KMS-11 (cell line): ENCODE measurements around the gene DZIP1L.
"Not testable (repeated sequence)": the region's sequence is repeated elsewhere in the genome, so short reads cannot be mapped to it uniquely, and the experiment has no call there.

ENCODE experiments used
- H2AFZ ChIP-seq: fragments of 200-600 bp; sonication (generic); 2 replicates; pipeline ENCODE4 v1.6.1; 2016; ENCODE audit warnings: antibody characterized with exemption, mixed run types, low read depth
- H3K27ac ChIP-seq: fragments of 200-600 bp; sonication (generic); 2 replicates; pipeline ENCODE4 v1.6.1; 2016; ENCODE audit warnings: mild to moderate bottlenecking, mixed run types
- H3K27me3 ChIP-seq: fragments of 200-600 bp; sonication (generic); 2 replicates; pipeline ENCODE4 v1.6.1; 2017; ENCODE audit warnings: mild to moderate bottlenecking, low read depth, mixed run types, moderate library complexity; ENCODE audit not compliant: insufficient read depth
- H3K36me3 ChIP-seq: fragments of 200-600 bp; sonication (generic); 2 replicates; pipeline ENCODE4 v1.6.1; 2017; ENCODE audit warnings: mild to moderate bottlenecking, mixed run types; ENCODE audit not compliant: insufficient read depth
- H3K4me1 ChIP-seq: fragments of 200-600 bp; sonication (generic); 2 replicates; pipeline ENCODE4 v1.6.1; 2016; ENCODE audit warnings: mild to moderate bottlenecking, low read depth, mixed run types; ENCODE audit not compliant: poor library complexity, severe bottlenecking
- H3K4me2 ChIP-seq: fragments of 200-600 bp; sonication (generic); 2 replicates; pipeline ENCODE4 v1.7.0; 2016; ENCODE audit warnings: mild to moderate bottlenecking, mixed run types
- H3K4me3 ChIP-seq: fragments of 200-600 bp; sonication (generic); IDR thresholded peaks from 2 replicates; pipeline ENCODE4 v1.6.1; 2017; ENCODE audit warnings: low read depth, low read length, mixed read lengths; ENCODE audit not compliant: insufficient read depth
- H3K79me2 ChIP-seq: fragments of 200-600 bp; sonication (generic); 2 replicates; pipeline ENCODE4 v1.6.1; 2016; ENCODE audit warnings: low read depth, mixed run types; ENCODE audit not compliant: insufficient read depth
- H3K9ac ChIP-seq: fragments of 200-600 bp; sonication (generic); 2 replicates; pipeline ENCODE4 v1.6.1; 2016; ENCODE audit warnings: mild to moderate bottlenecking, mixed run types
- H4K20me1 ChIP-seq: fragments of 200-600 bp; sonication (generic); 2 replicates; pipeline ENCODE4 v1.6.1; 2016; ENCODE audit warnings: mild to moderate bottlenecking, mixed run types; ENCODE audit not compliant: insufficient read depth
- TF ChIP-seq, protein P1 (sequence below): fragments of 200-600 bp; sonication (generic); conservative IDR thresholded peaks from 2 replicates; pipeline ENCODE4 v1.6.1; 2017; ENCODE audit warnings: low read depth, mild to moderate bottlenecking, antibody characterized with exemption, low read length, moderate library complexity, mixed read lengths

The DZIP1L gene

DNA sequence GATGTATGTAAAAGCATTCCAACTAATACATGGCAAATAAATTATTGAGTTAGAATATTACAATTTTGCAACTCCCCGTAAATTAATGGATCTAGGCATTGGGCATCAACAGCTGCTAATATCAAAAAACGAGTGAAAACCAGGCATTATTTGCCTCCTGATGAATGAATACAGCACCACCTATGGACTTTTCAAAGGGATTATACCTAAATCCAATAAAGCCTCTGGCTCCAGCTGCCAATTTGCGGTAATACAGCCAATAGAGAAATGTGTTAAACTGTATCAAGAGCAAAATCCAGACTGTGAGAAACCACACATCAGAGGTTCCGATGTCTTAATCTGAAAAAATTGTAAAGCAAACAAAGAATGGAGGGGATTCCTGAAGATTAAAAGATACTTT is 33.1 kb upstream of the DZIP1L start:
- H3K9ac ChIP-seq: no peak overlapping the region
- H3K36me3 ChIP-seq: no peaks in the 10 kb centered on the region
- no peak overlapping the region for H2AFZ ChIP-seq
- H3K79me2 ChIP-seq: no peaks in the 10 kb centered on the region
- no peaks in the 10 kb centered on the region for H3K27me3 ChIP-seq
- no peak overlapping the region for H3K4me2 ChIP-seq
- no peaks in the 10 kb centered on the region for H3K4me1 ChIP-seq
- H4K20me1 ChIP-seq: no peaks in the 10 kb centered on the region
- H3K4me3 ChIP-seq: no peak overlapping the region
- TF ChIP-seq, protein P1, sequence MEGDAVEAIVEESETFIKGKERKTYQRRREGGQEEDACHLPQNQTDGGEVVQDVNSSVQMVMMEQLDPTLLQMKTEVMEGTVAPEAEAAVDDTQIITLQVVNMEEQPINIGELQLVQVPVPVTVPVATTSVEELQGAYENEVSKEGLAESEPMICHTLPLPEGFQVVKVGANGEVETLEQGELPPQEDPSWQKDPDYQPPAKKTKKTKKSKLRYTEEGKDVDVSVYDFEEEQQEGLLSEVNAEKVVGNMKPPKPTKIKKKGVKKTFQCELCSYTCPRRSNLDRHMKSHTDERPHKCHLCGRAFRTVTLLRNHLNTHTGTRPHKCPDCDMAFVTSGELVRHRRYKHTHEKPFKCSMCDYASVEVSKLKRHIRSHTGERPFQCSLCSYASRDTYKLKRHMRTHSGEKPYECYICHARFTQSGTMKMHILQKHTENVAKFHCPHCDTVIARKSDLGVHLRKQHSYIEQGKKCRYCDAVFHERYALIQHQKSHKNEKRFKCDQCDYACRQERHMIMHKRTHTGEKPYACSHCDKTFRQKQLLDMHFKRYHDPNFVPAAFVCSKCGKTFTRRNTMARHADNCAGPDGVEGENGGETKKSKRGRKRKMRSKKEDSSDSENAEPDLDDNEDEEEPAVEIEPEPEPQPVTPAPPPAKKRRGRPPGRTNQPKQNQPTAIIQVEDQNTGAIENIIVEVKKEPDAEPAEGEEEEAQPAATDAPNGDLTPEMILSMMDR: no peak
- H3K27ac ChIP-seq: no peak overlapping the region

DNA sequence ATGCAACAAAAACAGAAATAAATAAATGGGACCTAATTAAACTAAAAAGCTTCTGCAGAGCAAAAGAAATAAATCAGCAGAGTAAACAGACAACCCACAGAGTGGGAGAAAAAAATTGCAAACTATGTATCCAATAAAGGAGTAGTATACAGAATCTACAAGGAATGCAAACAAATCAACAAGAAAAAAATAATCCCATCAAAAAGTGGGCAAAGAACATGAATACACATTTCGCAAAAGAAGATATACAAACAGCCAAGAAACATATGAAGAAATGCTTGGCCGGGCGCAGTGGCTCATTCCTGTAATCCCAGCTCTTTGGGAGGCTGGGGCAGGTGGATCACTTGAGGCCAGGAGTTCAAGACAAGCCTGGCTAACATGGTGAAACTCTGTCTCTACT is 26.8 kb upstream of the DZIP1L start:
- H3K4me1 ChIP-seq: peaks cover 25% of the 10 kb centered on the region
- not testable (repeated sequence) for H3K36me3 ChIP-seq, H3K9ac ChIP-seq, H3K79me2 ChIP-seq, H3K27ac ChIP-seq, H3K4me2 ChIP-seq, H4K20me1 ChIP-seq, H3K27me3 ChIP-seq, H3K4me3 ChIP-seq, H2AFZ ChIP-seq

DNA sequence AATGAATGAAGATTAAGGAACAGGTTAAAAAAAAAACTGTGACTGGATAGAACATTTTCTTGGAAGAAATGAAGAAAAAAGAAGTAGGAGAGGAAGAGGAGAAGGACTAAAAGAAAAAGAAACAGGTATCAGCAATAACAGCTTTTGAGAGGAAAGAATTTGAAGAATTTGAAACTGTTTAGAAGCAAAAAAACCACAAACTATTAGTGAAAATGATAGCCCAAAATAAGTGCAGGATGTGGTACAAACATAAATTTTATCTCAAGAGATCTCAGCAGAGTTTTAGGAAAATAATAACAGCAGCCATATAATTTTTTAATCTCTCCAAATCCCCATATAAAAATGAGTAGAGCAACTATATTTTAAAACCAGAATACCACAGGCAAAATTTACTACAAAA is 25.5 kb upstream of the DZIP1L start:
- Histone ChIP-seq H3K4me1 (peaks cover 25% of the 10 kb centered on the region), H3K79me2 (no peaks in the 10 kb centered on the region), H4K20me1 (no peaks in the 10 kb centered on the region), H3K27me3 (no peaks in the 10 kb centered on the region), H2AFZ (no peak overlapping the region), H3K36me3 (no peaks in the 10 kb centered on the region), H3K4me2 (peak overlapping the region; percentile 47), H3K9ac (no peak overlapping the region), H3K4me3 (peak overlapping the region; percentile 27), H3K27ac (no peak overlapping the region)
- TF ChIP-seq, protein P1: no peak

DNA sequence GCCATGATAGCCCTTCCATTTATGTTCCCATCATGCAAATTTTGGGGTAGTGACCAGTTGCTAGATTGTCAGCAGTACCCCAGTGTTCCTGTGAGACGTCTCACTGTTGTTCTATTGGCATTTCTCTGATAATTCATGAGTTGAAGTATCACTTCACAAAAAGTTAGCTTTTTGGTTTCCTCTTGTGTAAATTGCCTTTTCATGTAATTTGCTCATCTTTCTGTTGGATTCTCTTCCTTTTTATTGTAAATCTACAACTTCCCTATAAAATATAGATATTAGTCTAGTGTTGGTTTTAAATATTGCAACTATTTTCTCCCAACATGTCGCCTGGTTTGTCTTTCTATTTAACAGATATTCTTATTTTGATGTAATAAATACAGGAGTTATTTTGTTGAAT is 24.3 kb upstream of the DZIP1L start:
- Histone ChIP-seq H3K4me1 (peaks cover 25% of the 10 kb centered on the region), H3K27me3 (no peaks in the 10 kb centered on the region), H4K20me1 (no peaks in the 10 kb centered on the region), H3K36me3 (no peaks in the 10 kb centered on the region), H3K4me2 (no peak overlapping the region), H3K27ac (no peak overlapping the region), H3K9ac (no peak overlapping the region), H2AFZ (no peak overlapping the region), H3K79me2 (no peaks in the 10 kb centered on the region), H3K4me3 (no peak overlapping the region)
- TF ChIP-seq, protein P1: no peak

DNA sequence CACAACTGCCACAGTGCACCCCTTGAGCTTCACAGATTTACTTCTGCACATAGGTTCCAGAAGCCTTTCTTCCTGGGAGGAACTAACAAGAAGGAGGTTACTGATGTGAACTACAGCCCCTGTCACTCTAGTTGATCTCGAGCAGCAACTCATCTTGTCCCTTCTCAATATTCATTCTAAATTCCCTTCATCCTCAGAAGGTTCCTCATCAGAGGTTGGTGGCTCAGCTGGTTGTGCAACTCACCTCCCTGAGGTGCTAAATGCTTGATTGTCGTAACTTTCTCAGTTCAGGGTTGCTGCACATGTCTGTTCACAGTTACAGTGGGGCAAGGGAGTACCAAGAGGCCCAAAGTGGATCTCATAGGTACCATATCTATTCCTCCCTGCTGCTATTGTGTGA is 22.5 kb upstream of the DZIP1L start:
- H3K9ac ChIP-seq: no peak overlapping the region
- no peak overlapping the region for H3K4me3 ChIP-seq
- no peak overlapping the region for H3K27ac ChIP-seq
- H2AFZ ChIP-seq: no peak overlapping the region
- H3K4me1 ChIP-seq: peaks cover 25% of the 10 kb centered on the region
- no peaks in the 10 kb centered on the region for H4K20me1 ChIP-seq
- H3K36me3 ChIP-seq: no peaks in the 10 kb centered on the region
- TF ChIP-seq, protein P1: no peak
- no peak overlapping the region for H3K4me2 ChIP-seq
- no peaks in the 10 kb centered on the region for H3K27me3 ChIP-seq
- H3K79me2 ChIP-seq: no peaks in the 10 kb centered on the region
